HG02884 (cell line): ENCODE results near the gene CHRNG.

ENCODE experiments used
- ATAC-seq: cut with Tn5 transposase; IDR thresholded peaks from one replicate; pipeline ENCODE4 v1.9.1; 2021; ENCODE audit warnings: mild to moderate bottlenecking, moderate library complexity; ENCODE audit not compliant: unreplicated experiment

The CHRNG gene

DNA sequence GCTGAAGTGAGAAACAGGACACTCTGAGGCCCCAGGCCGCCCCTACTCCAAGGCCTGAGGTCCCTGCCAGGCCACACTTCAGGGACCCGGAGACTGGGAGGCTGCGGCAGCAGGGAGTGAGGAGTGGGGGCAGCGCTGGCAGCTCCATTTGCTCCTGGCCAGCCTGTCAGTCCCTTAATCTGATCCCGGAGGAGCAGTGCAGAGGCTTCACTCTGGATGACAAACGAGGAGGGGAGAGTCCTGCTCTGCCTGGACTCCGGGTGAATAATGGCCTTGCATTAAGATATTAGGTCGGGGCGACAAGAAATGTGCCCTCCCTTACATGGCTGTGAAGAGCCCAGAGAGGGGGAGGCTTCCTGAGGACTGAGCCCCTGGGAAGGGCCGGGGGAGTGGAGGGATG is 33.6 kb upstream of the CHRNG start:
- no peak for ATAC-seq

DNA sequence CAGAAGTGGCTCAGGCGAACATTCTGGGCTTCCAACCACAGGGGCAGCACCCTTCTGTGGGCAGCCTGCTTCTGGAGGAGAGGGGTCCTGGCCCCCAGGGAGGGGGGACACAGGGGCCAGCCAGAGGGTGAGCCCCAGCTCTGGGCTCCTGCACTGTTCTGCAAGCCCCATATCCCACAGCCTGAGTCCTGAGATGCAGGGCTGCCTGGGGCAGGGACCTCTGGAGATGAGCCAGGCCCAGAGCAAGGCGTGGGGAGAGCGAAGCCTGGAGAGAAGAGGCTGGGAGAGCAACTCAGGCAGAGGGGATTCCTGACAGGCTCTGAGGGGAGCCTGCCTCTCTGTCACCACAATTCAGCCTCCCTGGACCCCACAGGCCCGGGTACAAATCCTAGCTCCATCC is 32.8 kb upstream of the CHRNG start:
- ATAC-seq, result no peak

DNA sequence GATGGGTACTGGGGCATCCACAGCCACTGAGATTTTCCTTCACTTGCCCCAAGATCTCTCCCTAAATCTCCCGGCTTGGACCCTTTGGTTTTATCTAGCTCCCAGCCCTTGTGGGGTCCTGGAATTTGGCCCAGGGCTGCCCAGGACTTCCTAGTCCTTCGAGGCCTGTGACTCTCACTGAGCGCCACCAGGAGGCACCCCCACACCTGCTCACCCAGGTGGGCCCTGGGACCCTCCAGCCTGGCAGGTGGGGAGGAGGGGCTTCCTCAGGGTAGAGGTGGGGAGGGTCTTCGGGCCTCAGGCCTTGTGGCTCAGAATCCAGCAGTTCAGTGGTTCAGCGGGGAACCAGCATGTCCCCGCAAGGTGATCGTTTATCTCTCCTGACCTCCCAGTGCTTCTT is 31.2 kb upstream of the CHRNG start:
- ATAC-seq, result no peak

DNA sequence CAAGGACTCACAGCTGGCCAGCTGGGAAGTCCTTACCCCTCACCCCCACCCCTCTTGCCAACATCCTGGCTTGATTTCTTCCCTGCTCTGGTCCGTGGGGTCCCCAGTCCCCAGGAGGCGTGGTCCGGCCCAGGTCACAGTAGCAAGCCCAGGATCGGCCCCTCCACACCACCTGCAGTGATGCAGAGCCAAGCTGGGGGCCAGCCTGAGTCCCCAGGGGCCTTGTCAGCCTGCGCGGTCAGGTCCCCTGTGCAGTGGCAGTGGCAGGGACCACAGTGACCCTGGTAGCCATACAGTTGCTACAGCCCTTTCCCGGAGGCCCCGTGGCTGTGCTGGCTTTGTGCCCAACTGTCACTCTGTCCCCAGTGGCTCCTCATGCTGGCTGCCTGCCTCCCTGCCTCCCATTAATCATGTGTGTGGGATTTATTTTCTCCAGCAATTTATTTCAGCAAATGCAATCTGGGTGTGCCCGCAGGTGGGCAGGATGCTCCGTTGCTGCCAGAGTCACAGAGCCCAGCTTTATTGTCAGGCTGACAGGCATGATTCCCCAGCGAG is 28.1 kb upstream of the CHRNG start:
- no peak for ATAC-seq

DNA sequence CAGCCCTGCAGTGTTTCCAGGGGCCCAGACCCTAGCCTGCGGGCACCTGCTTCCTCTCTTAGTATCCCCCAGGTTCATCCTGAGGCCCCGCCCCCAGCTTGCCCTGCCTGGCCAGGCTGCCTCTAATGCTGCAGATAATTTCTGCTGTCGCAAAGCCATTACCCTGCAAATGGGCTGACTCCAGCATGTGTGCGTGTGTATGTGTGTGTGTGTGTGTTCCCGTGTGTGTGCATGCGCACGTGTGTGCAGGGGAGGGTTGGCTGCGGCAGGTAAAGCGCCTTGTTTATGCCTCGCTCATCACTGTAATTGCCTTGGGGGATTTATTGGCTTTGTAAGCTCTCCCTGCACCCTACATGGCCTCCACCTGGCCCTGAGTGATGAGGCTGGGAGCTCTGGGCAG is 26.9 kb upstream of the CHRNG start:
- no peak for ATAC-seq

DNA sequence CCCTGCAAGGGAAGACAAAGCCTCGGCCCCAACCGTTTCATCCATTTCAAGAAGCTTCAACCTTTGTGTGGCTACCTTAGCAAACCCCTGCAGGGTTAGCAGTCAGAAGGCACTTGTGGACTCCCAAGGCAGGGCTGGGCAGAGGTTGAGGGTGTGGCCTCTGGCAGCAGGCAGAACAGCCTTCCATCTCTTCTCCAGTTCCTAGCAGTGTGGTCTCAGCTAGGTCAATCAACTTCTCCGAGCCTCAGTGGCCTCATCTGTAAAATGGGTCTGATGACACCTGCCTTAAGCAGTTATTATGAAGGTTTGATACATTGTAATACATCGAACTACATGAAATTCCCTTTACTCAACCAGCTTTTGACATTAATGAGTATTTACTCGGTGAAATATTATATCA is 26.1 kb upstream of the CHRNG start:
- no peak for ATAC-seq

DNA sequence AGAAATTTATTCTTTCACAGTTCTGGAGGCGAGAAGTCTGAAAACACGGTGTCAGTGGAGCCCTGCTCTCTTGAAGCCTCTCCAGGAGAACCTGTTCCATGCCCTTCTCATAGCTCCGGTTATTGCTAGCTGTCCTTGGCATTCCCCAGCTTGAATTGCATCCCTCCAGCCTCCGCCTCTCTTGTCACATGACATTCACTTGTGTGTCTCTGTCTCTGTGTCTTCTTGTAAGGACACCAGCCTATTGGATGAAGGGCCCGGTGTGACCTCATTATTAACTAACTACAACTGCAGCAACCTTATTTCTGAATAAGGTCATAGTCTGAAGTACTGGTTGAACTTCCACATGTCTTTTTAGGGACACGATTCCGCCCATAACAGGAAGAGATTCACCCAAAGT is 23.9 kb upstream of the CHRNG start:
- ATAC-seq, result no peak

DNA sequence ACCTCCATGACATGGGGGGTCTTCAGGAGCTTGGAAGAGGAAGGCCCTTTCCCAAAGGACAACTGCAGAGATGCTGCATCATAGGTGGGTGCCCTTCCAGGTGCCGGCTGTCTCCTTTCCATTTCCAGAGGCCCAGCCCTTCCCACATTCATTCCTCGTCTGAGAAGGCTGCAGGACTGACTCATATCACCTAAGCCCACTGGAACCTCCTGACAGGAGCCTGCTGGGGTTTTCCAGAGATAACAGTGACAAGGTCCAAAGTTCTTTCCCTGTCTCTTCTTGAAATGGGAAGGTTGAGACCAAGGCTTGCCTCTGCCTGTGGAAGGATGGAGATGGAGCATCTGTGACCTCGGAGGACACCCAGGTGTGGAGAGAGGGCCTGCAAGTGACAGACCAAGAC is 22.9 kb upstream of the CHRNG start:
- no peak for ATAC-seq

DNA sequence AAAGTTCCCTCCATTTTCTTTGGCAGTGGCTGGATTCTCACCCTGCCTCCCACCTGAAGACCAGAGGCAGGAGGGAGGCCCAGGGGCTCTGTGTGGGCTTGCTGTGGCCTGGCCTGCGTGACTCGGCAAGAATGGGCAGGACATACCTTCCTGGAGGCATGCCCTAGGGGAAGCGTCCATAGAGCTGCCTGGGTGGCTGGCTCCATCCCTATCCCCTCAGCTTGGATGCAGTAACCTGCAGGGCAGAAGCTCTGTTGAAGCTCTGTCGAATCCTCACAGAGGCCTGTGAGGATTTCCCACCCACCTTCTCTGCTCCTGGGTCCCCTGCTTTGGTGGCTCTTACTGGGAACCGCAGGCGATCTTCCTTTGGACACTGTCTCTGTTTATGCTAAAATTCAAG is 20.6 kb upstream of the CHRNG start:
- ATAC-seq, result no peak

DNA sequence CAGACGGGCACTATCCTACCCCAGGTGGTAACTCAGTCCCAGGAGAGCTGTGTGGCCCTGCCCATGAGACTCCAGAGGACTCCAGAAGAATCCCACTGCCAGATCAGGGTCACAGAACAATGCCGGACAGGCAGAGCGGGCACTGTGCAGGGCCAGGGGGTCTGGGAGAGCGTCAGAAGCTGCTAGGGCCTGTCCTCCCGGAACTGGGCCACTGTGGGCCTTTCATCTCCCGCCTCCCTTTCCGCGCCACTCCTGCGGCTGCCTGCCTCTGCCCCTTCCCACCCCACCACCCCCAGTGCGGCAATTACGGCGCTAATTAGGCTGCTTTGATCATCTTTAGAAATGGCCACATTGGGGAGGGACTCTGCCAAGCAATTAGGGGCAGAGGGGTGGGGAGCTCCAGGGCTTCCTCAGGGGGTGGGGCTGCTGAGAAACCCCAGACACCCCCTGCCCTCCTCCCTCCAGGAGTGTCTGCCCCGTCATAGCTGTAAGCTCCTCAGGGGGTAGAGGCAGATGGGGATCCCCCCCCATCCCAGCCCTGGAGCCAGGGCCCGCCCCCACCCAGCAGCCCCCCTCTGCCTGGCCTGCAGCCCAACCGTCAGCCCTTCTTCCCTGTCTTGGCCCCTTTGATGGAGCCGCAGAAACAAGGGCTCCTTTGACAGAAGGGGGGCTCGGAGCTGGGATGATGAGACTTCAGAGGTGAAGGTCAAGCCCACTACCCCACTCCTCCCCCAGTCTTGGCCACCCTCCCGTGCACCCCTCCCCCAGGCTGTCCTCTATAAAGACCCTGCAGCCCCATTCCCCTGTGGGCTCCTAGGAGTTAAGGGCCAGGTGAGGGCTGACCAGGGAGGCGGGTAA is 19.7 kb upstream of the CHRNG start, which contains the start of gene PRSS56:
TSS of gene PRSS56 (plus strand) at position 808 of the 858 bp plus-strand sequence. CDS start 211 bp downstream, outside the sequence.
- ATAC-seq, result no peak

DNA sequence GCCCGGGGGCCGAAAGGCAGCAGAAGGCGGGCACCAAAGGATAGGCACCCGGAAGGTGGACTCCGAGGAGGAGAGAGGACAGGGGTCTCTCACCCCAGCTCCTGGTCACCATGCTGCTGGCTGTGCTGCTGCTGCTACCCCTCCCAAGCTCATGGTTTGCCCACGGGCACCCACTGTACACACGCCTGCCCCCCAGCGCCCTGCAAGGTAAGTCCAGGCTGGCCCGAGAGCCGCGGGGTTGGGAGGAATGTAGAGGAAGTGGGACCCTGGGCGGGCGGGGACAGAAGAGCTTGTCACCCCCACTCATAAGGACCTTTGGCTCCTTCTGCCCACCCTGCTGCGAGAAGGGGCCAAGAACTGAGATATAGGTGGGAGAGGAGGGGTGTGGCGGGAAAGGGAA is 19.0 kb upstream of the CHRNG start:
- no peak for ATAC-seq

DNA sequence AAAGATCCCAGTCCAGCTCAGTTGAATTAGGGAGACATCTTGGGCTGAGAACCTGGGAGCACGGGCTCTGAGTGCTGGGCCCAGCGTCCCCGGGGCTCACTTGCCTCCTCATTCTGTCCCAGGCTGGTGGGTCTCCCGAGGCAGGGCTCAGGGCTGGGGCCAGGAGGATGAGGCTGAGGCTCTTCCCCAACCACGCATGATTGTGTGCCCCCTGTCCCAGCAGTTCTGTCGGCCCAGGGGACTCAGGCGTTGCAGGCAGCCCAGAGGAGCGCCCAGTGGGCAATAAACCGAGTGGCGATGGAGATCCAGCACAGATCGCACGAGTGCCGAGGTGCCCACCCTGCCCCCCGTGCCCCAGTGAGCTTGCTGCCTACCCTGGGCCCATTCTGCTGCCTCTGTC is 18.4 kb upstream of the CHRNG start:
- ATAC-seq, result no peak

DNA sequence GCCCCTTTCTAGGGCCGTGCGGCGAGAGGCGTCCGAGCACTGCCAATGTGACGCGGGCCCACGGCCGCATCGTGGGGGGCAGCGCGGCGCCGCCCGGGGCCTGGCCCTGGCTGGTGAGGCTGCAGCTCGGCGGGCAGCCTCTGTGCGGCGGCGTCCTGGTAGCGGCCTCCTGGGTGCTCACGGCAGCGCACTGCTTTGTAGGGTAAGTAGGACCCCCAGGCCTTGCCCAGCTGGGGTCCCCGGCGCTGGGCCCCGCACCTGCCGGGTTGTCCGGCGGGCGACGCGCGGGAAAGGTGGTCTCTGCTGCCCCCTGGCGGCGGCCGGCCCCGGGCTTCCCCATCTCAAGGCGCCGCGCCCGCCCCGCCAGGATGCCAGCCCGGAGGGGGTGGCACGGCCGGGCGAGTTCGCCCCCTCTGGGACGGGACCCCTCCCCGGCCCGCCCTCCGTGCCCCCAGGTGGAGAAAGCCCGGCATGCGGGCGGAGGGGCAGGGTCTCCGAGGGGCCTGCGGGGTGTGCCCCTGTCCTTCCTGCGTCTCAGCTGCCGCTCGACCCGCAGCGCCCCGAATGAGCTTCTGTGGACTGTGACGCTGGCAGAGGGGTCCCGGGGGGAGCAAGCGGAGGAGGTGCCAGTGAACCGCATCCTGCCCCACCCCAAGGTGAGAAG is 17.4 kb upstream of the CHRNG start:
- ATAC-seq, result no peak

DNA sequence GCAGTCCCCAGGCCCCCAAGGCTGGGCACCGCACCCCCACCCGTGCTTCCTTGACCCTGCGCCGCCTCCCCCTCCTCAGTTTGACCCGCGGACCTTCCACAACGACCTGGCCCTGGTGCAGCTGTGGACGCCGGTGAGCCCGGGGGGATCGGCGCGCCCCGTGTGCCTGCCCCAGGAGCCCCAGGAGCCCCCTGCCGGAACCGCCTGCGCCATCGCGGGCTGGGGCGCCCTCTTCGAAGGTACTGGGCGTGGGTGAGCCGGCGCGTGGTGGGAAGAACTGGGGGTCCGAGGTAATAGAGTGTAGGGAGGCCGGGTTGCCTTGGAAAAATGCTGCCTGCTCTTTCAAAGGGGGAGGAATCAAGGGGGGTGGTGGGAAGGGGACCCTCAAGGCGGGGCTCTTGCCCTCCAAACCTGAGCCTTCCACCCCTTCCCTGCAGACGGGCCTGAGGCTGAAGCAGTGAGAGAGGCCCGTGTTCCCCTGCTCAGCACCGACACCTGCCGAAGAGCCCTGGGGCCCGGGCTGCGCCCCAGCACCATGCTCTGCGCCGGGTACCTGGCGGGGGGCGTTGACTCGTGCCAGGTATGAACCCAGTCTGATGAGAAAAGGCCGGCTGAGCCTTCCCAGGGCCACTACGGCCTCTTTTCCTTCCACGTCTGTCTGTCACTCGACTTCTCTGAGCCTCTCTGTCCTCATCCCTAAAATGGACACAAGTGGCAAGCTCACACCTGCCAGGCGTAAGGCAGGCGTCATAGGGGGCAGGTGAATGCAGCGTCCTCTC is 16.7 kb upstream of the CHRNG start:
- ATAC-seq, result no peak

DNA sequence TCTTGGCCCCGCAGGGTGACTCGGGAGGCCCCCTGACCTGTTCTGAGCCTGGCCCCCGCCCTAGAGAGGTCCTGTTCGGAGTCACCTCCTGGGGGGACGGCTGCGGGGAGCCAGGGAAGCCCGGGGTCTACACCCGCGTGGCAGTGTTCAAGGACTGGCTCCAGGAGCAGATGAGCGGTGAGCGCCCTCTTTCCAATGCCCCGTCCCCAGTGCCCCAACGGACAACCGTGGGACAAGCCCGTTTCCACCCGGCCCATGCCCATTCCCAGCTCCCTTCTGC is 16.1 kb upstream of the CHRNG start:
- no peak for ATAC-seq

DNA sequence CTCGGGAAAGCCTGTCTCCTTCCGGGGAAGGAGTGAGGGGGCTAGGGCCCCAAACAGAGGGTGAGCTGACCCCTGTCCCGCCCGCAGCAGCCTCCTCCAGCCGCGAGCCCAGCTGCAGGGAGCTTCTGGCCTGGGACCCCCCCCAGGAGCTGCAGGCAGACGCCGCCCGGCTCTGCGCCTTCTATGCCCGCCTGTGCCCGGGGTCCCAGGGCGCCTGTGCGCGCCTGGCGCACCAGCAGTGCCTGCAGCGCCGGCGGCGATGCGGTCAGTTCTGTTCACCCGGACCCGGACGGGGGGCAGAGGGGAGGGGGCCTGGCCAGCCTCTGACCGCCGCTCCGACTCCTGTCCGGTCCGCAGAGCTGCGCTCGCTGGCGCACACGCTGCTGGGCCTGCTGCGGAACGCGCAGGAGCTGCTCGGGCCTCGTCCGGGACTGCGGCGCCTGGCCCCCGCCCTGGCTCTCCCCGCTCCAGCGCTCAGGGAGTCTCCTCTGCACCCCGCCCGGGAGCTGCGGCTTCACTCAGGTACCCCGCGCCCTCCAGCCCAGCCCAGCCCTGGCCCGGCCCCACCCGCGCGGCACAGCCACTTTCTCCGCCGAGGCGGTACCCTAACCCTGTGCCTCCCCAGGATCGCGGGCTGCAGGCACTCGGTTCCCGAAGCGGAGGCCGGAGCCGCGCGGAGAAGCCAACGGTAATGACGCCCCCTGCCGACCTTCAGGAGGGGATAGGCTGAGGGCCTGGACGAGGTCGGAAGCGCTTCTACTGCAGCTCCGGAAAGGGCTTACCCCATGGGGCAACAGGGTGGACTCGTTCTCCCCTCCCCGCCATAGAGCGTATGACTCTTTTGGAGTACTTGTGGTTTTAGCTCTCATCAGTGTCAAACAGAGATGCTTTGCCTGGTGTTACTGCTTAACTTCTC is 15.6 kb upstream of the CHRNG start:
- ATAC-seq, result no peak

DNA sequence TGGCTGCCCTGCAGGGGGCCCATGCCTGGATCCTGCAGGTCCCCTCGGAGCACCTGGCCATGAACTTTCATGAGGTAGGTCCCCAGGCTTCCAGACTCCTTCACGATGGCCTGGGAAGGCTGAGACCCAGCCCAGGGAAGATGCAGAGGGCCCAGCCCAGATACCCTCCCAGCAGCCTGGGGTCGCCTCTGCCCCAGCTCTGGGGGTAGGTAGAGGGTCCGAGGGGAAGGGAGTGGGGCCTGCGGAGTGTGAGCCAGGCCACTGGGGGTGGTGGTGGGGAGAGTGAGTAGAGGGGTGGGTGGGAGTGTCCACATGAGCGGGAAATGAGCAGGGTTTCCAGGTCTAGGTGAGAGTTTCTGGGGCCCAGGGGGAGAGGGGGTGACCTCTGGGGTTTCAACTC is 14.7 kb upstream of the CHRNG start:
- ATAC-seq, result no peak

DNA sequence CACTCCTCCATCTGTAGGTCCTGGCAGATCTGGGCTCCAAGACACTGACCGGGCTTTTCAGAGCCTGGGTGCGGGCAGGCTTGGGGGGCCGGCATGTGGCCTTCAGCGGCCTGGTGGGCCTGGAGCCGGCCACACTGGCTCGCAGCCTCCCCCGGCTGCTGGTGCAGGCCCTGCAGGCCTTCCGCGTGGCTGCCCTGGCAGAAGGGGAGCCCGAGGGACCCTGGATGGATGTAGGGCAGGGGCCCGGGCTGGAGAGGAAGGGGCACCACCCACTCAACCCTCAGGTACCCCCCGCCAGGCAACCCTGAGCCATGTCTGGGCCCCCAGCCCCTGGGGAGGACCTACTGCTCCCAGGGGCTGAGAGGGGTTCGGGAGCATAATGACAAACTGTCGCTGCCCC is 14.3 kb upstream of the CHRNG start:
- ATAC-seq, result no peak

DNA sequence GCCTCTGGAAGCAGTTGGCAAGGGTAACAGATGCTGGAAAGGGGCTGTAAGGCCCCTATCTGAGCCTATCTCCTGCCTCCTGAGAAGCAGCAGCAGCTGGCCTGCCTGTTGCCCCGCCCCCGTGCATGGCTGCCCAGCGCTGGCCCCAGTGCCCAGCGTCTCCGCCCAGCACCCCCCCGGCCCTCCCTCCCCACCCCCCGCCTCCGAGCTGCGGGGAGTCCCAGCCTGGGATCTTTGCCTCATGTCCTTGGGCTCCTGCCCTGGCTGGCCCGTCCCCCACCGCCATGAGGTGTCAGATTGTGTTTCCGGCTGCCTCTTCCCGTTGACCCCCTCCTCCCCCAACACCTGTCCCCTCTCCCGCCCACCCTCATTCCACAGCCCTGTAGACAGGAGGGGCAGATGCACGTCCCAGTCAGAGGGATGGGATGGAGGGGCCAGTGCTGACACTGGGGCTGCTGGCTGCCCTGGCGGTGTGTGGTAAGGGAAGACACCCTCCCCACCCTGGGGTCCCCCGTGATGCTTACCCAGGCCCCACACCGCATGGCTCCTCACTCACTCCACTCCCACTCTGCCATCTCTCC is 13.6 kb upstream of the CHRNG start, which contains the start of gene CHRND:
TSS of gene CHRND (plus strand) at position 370 of the 581 bp plus-strand sequence. CDS start at position 426, 56 bp downstream.
- no peak for ATAC-seq

DNA sequence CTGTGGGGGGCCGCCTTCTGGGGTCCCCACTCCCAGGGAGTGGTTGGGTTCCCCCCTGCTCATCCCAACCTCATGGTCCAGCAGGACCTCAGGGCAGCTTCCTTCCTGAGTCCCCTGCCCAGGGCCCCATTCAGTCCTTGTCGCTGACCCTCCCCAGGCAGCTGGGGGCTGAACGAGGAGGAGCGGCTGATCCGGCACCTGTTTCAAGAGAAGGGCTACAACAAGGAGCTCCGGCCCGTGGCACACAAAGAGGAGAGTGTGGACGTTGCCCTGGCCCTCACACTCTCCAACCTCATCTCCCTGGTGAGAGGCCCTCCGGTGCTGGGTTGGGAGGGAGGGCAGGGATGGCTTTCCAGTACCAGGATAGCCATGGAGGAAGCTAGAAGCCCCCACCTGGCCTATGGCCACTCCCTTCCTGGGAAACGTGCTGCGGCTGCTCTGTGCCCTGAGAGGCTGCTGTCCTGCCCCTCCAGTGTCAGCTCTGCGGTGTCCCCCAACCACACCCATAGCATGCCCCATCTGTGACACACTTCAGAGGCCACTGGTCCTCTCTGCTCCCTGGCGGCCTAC is 13.0 kb upstream of the CHRNG start:
- no peak for ATAC-seq
